H9 (cell line): ENCODE data around the gene NUDT16. TPM values are rescaled to one million over a fixed set of nuclear protein-coding genes. Genes with fewer than 3 reads are reported as not detected.

ENCODE experiments used
- DNase-seq: peaks from one replicate; pipeline ENCODE4 v3.0.0-alpha.2; 2017
- H2AFZ ChIP-seq: one replicate; pipeline ENCODE4 v1.6.1; 2013; ENCODE audit warnings: mild to moderate bottlenecking, low read length, control low read depth, moderate library complexity
- H2AK5ac ChIP-seq: 2 replicates; pipeline ENCODE4 v1.6.1; 2013; ENCODE audit warnings: low read length, control low read depth, mixed read lengths; ENCODE audit not compliant: insufficient read length
- H2BK120ac ChIP-seq: one replicate; pipeline ENCODE4 v1.6.1; 2013; ENCODE audit warnings: low read depth, mild to moderate bottlenecking, low read length, control low read depth, inconsistent platforms; ENCODE audit not compliant: poor library complexity, severe bottlenecking
- H2BK12ac ChIP-seq: 2 replicates; pipeline ENCODE4 v1.6.1; 2013; ENCODE audit warnings: low read length, control low read depth, mixed read lengths, low read depth; ENCODE audit not compliant: insufficient read length
- H2BK15ac ChIP-seq: 2 replicates; pipeline ENCODE4 v1.6.1; 2013; ENCODE audit warnings: low read depth, low read length, control low read depth
- H2BK20ac ChIP-seq: one replicate; pipeline ENCODE4 v1.6.1; 2013; ENCODE audit warnings: low read depth, mild to moderate bottlenecking, low read length, control low read depth, inconsistent platforms; ENCODE audit not compliant: poor library complexity, severe bottlenecking
- H2BK5ac ChIP-seq: 2 replicates; pipeline ENCODE4 v1.6.1; 2013; ENCODE audit warnings: low read length, control low read depth, mixed read lengths; ENCODE audit not compliant: insufficient read length
- H3K14ac ChIP-seq: 2 replicates; pipeline ENCODE4 v1.6.1; 2013; ENCODE audit warnings: low read length, control low read depth; ENCODE audit not compliant: insufficient read depth
- H3K18ac ChIP-seq: 2 replicates; pipeline ENCODE4 v1.6.1; 2013; ENCODE audit warnings: low read depth, mild to moderate bottlenecking, mixed read lengths, low read length, control low read depth; ENCODE audit not compliant: insufficient read length
- H3K23ac ChIP-seq: 2 replicates; pipeline ENCODE4 v1.6.1; 2013; ENCODE audit warnings: low read length, control low read depth, mixed read lengths, low read depth; ENCODE audit not compliant: insufficient read length
- H3K23me2 ChIP-seq: 2 replicates; pipeline ENCODE4 v1.6.1; 2013; ENCODE audit warnings: low read depth, mild to moderate bottlenecking, mixed read lengths, low read length, control low read depth; ENCODE audit not compliant: insufficient read length, poor library complexity, severe bottlenecking
- H3K27ac ChIP-seq: 2 replicates; pipeline ENCODE4 v1.5.1; 2013; ENCODE audit warnings: low read length, control low read depth, mixed read lengths, low read depth; ENCODE audit not compliant: insufficient read length
- H3K27me3 ChIP-seq: 2 replicates; pipeline ENCODE4 v1.6.1; 2013; ENCODE audit warnings: low read length, control low read depth, inconsistent platforms; ENCODE audit not compliant: insufficient read depth
- H3K4ac ChIP-seq: 2 replicates; pipeline ENCODE4 v1.6.1; 2013; ENCODE audit warnings: low read depth, mild to moderate bottlenecking, control low read depth, inconsistent platforms, low read length, moderate library complexity
- H3K4me1 ChIP-seq: 2 replicates; pipeline ENCODE4 v1.6.1; 2013; ENCODE audit warnings: low read length, control low read depth, inconsistent platforms; ENCODE audit not compliant: insufficient read depth
- H3K4me2 ChIP-seq: 2 replicates; pipeline ENCODE4 v1.6.1; 2013; ENCODE audit warnings: low read length, control low read depth, mixed read lengths; ENCODE audit not compliant: insufficient read length, insufficient read depth
- H3K56ac ChIP-seq: 2 replicates; pipeline ENCODE4 v1.6.1; 2013; ENCODE audit warnings: low read depth, mild to moderate bottlenecking, mixed read lengths, low read length, control low read depth; ENCODE audit not compliant: insufficient read length
- H3K79me1 ChIP-seq: 2 replicates; pipeline ENCODE4 v1.6.1; 2013; ENCODE audit warnings: low read depth, mild to moderate bottlenecking, moderate library complexity, low read length, control low read depth, inconsistent platforms; ENCODE audit not compliant: insufficient read depth, poor library complexity, severe bottlenecking
- H3K79me2 ChIP-seq: 2 replicates; pipeline ENCODE4 v1.6.1; 2013; ENCODE audit warnings: low read length, control low read depth, inconsistent platforms; ENCODE audit not compliant: insufficient read depth
- H3K9ac ChIP-seq: 2 replicates; pipeline ENCODE4 v1.6.1; 2013; ENCODE audit warnings: low read length, control low read depth, mixed read lengths; ENCODE audit not compliant: insufficient read length; ENCODE audit errors: extremely low read depth
- H3K9me3 ChIP-seq: one replicate; pipeline ENCODE4 v1.6.1; 2013; ENCODE audit warnings: low read depth, low read length, inconsistent platforms; ENCODE audit not compliant: control insufficient read depth
- H3T11ph ChIP-seq: one replicate; pipeline ENCODE4 v1.6.1; 2013; ENCODE audit warnings: mild to moderate bottlenecking, low read length, control low read depth, inconsistent platforms
- H4K20me1 ChIP-seq: one replicate; pipeline ENCODE4 v1.6.1; 2013; ENCODE audit not compliant: control insufficient read depth, insufficient read length, insufficient read depth
- H4K5ac ChIP-seq: 2 replicates; pipeline ENCODE4 v1.6.1; 2013; ENCODE audit warnings: low read depth, mild to moderate bottlenecking, mixed read lengths, low read length, control low read depth; ENCODE audit not compliant: insufficient read length
- H4K8ac ChIP-seq: replicated peaks from 2 replicates; pipeline ENCODE4 v1.6.1; 2013; ENCODE audit warnings: low read length, control low read depth, mixed read lengths, low read depth; ENCODE audit not compliant: insufficient read length
- H4K91ac ChIP-seq: 2 replicates; pipeline ENCODE4 v1.6.1; 2013; ENCODE audit warnings: low read depth, mild to moderate bottlenecking, moderate library complexity, mixed read lengths, low read length, control low read depth; ENCODE audit not compliant: insufficient read length
- H3K27ac Mint-ChIP-seq, 3 experiments: 2 replicates in 2 of 3; 3 replicates in 1 of 3; pipeline ENCODE4 v1.8.0; 2020 to 2021; ENCODE audit warnings: mixed read lengths in 3 of 3, mild to moderate bottlenecking in 1 of 3, moderate library complexity in 1 of 3
- H3K27me3 Mint-ChIP-seq: 2 replicates; pipeline ENCODE4 v1.8.0; 2021; ENCODE audit warnings: low read depth, mild to moderate bottlenecking, moderate library complexity, mixed read lengths
- H3K36me3 Mint-ChIP-seq, 3 experiments: 2 replicates in 2 of 3; 3 replicates in 1 of 3; pipeline ENCODE4 v1.8.0; 2020 to 2021; ENCODE audit warnings: low read depth in 3 of 3, mixed read lengths in 3 of 3; ENCODE audit not compliant: insufficient read depth in 1 of 3
- H3K4me1 Mint-ChIP-seq, 2 experiments: 2 replicates each; pipeline ENCODE4 v1.8.0; 2020; ENCODE audit warnings: mixed read lengths in 2 of 2
- H3K4me3 Mint-ChIP-seq, 2 experiments: 2 replicates in 1 of 2; 3 replicates in 1 of 2; pipeline ENCODE4 v1.8.0; 2020 to 2021; ENCODE audit warnings: mild to moderate bottlenecking in 2 of 2, mixed read lengths in 2 of 2, moderate library complexity in 1 of 2
- H3K9me3 Mint-ChIP-seq, 2 experiments: 2 replicates in 1 of 2; 3 replicates in 1 of 2; pipeline ENCODE4 v1.8.0; 2020; ENCODE audit warnings: mild to moderate bottlenecking in 2 of 2, mixed read lengths in 2 of 2, moderate library complexity in 1 of 2
- CTCF ChIP-seq: fragments of 200-600 bp; sonication (generic); conservative IDR thresholded peaks from 3 replicates; pipeline ENCODE4 v1.8.0; 2021; ENCODE audit warnings: antibody characterized with exemption, mild to moderate bottlenecking
- WGBS: extraction: QIAGEN DNeasy Blood & Tissue Kit; methylation state at CpG from one replicate; pipeline ENCODE4 v1.1.7; 2013; ENCODE audit warnings: missing lambda C conversion rate, low lambda C conversion rate, mixed read lengths; ENCODE audit not compliant: insufficient read length; ENCODE audit errors: extremely low coverage; 5-methylcytosine and 5-hydroxymethylcytosine counted together
- total RNA-seq: library from RNA; stranded (reverse); gene quantifications from 2 replicates; pipeline ENCODE4 v1.2.1, GENCODE V29; 2021

The NUDT16 gene
- total RNA-seq, 1 experiment from 2014 or later, result 18.2 TPM

- Histone ChIP-seq H2BK120ac (no peak overlapping the region), H3K79me2 (no peaks in the 10 kb centered on the region), H3K4me2 (no peak overlapping the region), H4K5ac (no peak overlapping the region), H2BK12ac (no peak overlapping the region), H3K4me1 (peaks cover 3% of the 10 kb centered on the region), H3K23ac (no peak overlapping the region), H4K20me1 (no peaks in the 10 kb centered on the region), H3K27ac (no peak overlapping the region), H3K14ac (no peak overlapping the region), H2AK5ac (no peak overlapping the region), H2AFZ (no peak overlapping the region), H2BK20ac (no peak overlapping the region), H3K79me1 (no peaks in the 10 kb centered on the region), H3K9me3 (no peaks in the 10 kb centered on the region), H4K91ac (no peak overlapping the region), H3K23me2 (no peaks in the 10 kb centered on the region), H4K8ac (no peak overlapping the region), H3T11ph (no peak overlapping the region), H3K27me3 (no peaks in the 10 kb centered on the region), H3K56ac (no peak overlapping the region), H3K9ac (no peak overlapping the region), H3K4ac (no peak overlapping the region), H2BK15ac (no peak overlapping the region), H2BK5ac (no peak overlapping the region), H3K18ac (no peak overlapping the region)
- peaks cover 0 to 3% of the 10 kb centered on the region in 2 experiments; a peak in 1 of 4 replicates for H3K4me1 Mint-ChIP-seq
- WGBS, result no CpG with 5 or more reads among the region's 3 CpGs
- H3K27me3 Mint-ChIP-seq, result no peaks in the 10 kb centered on the region
- H3K27ac Mint-ChIP-seq, result no peak overlapping the region
- no peaks in the 10 kb centered on the region for H3K9me3 Mint-ChIP-seq
- H3K4me3 Mint-ChIP-seq, result no peak overlapping the region
- no peak for DNase-seq
- no peak for TF ChIP-seq CTCF
- H3K36me3 Mint-ChIP-seq, result no peaks in the 10 kb centered on the region
Observed at GRCh38 chr3:131432441-131432840, 50.9 kb downstream of the NUDT16 start.
